RKO (cell line): ENCODE data around the gene MCEE.
"Not testable (repeated sequence)": the region's sequence is repeated elsewhere in the genome, so short reads cannot be mapped to it uniquely, and the experiment has no call there.

Experiments used
- DNase-seq: peaks from one replicate; pipeline ENCODE4 v3.0.0-alpha.2; 2016; ENCODE audit warnings: low spot score

The MCEE gene

DNA sequence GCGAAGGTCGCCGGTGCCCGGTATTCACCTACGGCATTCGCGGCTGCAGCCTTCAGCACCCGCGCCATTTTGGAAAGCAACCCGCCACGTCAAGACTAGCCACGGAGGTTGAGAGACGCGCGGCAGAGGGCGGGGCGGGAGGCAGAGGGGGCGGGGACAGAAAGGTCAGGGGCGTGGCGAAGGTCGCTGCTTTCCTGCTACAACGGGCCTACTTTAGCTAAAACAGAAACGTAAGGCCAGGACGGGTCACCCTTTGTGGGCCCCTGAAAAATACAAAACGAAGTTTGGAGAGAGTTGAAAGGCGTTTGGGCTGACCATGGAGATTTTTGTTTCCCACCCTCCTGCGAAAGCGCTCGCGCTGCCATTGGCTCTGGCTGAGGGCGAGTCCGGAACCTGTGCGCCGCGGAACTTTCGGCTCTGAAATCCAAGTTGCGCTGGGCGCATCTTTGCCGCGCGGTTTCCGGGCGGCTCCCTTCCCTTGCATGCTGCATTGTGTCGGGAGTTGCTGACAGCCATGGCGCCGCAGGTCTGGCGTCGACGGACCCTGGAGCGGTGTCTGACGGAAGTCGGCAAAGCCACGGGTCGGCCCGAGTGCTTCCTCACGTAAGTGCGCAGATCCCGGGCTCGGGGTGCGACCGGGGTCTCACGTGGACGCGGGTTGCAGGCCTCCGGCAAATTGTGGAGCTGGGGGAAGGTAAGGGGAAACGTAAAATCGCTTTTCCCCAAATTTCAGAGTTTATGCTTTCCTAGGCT, at the start of gene MCEE, which contains the start of gene MPHOSPH10:
Gene MCEE (minus strand): TSS at position 78 of the 753 bp plus-strand sequence. CDS start 10 bp downstream, at position 68.
Gene MPHOSPH10 (plus strand): TSS at position 483 of the 753 bp plus-strand sequence. CDS start 32 bp downstream, at position 515.
- peak; percentile 90 for DNase-seq

DNA sequence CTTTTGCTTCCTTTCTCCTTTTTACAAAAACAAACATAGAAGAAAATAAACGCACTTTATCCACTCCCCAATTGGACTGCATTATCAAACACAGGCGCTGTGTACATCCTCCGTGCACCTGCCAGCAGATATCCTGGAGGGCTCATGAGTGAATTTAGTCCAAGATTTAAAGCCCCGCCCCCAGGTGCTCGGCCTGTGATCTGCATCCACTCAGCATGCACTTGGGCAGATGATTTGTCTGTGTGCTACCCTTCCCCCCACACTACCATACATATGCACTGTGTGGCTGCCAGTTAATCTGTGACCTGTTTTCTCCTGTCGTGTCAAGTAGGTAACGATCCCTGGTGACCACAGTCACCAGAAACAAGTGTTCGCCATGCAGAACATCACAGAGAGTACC, 48.8 kb upstream of the MCEE start:
- not testable (repeated sequence) for DNase-seq

DNA sequence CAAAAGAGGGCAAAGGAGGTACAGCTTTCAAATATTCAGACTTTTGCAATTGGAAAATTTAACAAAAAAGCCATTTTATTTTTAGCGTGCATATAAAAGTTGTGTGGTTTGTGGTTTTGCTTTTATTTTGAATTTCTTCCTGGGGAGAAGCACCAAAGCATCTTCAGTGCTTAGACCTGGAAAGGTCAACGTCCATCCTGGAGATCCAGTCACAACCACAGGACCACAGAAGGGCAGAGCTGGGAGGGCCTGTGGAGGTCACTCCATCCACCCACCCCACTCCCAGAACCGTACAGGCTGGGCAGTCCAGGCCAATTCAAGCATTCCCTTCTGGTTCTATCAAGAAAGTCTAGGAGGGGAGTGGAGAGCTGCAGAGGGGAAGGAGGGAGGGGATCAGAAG, 44.2 kb upstream of the MCEE start:
- DNase-seq, result no peak

DNA sequence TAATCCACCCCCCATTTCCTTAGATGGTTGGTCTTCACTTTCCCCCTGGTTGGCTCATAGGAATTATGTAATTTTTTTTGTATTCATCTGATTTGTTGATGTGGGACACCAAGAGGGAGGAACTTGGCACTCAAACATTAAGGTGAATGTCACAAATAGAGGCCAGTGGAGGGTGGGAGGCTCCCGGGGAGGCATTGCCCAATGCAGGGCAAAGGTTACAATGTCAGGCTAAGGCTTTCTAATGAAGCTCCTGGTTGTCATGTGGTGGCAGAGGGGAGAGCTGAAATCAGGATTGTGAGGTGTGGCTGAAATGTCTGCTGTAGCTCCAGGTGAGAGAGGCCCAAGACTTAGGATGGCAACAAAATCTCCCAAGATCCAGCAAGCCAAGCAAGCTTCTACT, 43.1 kb upstream of the MCEE start:
- DNase-seq, result no peak

DNA sequence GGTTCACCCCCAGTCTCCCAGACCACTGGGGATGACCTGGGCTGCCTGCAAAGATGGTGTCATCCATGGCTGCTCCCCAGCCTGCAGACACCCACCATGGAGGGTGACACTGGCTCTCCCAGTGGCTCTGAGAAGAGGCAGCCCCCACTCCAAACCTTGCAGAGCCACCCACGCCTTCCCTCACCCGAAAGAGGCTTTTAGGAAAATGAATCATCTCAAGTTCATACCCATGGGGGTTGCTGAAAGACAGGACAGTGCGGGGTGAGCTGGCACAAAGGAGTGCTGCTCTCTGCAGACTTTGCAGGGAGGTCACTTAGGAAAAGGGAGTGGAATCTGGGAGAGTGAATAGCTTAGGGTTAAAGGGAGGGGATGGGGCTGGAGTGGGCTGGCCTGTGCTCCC, 36.8 kb upstream of the MCEE start:
- no peak for DNase-seq

DNA sequence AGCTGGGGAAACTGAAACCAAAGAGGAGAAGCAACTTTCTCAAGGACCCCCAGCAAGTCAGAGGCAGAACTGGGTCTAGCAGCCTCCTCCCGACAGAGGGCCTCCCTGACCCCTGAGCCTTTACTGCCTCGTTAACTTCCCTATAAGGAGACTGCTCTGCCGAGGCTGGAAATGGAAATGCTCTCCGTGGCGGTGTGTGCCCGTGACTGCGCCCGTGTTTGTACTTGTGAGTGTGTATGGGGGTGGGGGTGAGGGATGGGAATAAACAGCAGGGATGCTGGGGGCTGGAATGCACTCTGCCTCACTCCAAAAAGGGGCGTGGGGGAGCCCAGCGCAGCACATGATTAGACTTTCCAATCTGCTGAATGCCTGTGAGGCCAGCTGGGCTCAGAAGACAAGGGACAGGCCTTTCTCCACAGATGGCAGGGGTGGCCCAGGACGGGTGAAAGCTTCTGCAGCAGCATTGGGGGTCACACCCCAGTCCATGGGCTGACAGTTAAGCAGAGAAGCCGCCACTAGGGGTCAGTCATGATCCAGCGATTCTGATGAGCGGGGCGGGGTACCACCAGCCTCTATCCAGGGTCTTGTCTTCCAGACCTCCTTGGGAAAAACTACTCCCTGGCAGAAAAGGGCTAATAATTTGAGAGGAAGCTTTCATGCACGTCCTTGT, 27.2 kb upstream of the MCEE start:
- no peak for DNase-seq

DNA sequence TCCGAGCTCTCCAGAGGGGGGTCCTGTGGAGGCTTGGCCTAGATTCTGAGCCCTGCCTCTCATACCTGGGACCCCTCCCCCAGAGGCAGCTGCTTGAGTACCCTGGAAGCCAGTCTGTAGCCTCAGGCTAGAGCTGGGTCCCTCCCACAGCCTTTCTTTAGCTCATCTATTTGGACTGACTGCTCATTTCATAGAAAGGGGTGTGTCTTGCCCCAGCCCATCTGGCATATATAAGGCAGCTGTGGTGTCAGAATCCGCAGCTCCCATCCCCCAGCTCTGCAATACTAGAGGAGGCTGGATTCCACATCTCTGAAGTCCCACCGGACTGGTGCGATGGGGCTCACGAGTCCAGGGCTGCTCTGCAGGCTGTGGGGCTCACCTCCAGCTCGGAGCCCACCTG, 26.5 kb upstream of the MCEE start:
- DNase-seq, result no peak

DNA sequence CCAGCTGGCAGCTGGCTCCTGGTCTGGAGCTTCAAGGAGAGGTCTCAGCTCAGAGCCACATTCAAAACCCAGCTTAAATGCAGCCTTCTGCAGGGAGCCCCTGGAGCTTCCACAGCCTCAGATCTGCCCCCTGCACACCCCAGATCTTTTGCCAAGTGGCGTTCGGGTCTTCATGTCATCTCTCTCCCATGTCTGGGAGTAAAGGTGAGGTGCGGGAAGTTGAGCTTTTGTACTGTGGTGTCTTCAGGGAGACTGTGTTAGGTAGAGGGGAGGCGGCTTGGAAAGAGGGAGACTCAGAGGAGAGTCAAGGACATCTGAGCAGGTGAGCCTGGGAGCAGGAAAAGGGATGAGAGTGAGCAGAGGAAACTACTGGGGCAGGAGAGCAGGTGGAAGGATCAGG, 25.8 kb upstream of the MCEE start:
- DNase-seq, result no peak

DNA sequence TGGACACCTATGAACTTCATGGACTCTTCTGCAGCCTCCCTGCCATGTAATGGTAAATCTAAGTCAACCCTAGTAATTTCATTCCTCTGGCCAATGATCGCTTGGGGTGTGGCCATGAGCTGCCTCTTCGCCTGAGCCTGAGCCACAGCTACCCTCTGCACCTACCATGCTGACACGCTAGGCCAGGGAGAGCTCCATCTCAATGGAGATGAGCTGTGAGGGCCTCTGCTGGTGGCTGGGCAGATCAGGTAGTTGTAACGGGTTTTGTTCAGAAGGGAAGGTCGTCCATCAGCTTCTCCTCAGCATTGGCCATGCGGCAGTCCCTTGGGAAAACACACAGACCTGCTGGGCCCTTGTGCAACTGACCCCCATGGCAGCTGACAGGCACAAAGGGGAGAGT, 24.8 kb upstream of the MCEE start:
- no peak for DNase-seq

DNA sequence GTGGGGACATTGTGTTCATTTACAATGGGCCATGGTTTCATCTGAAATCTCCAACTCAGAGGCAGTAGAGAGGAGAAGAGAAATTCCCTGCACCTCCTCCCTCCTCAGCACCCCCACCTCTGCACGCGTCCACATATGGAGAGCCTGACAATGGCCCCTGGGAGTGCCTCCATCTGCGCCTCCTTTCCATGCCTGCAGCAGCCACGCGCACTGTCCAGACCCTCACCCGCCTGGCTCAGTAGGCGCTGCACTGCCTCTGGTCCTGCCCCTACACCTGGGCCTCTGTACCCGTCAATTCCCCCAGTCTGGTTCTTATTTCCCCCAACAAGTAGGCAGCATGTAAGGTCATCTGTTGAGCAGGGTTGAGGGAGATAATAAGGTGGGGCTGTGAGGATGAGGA, 24.2 kb upstream of the MCEE start:
- DNase-seq, result no peak

DNA sequence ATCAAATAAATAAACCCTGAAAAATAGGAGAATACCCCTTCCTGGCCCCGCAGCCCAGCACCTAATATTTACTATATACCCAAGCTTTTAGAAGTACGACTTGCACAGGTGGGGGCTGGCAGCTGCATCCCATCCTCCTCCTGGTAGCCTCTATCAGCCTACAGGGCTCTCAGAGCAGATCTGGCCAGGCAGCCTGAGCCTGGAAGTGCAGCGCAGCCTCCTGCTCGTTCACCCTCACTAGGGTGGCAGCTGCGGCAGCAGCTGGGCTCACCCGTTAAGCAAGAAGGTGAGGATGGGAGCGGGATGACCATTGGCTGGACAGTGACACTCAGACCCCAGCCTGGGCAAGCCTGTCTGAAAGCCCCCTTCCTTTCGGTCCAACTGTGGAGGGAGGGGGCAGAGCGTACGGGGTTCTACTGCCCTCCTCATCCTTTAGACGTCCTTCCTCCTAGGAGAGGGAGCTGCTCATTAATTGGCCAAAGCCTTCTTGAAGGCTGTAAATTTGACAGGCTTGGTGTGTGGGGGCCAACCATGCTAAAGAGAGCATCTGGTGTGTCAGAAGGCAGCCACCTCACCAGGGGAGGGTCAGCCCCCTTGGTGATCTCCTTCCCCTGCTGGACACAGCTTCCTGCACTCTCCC, 23.7 kb upstream of the MCEE start:
- DNase-seq, result no peak

DNA sequence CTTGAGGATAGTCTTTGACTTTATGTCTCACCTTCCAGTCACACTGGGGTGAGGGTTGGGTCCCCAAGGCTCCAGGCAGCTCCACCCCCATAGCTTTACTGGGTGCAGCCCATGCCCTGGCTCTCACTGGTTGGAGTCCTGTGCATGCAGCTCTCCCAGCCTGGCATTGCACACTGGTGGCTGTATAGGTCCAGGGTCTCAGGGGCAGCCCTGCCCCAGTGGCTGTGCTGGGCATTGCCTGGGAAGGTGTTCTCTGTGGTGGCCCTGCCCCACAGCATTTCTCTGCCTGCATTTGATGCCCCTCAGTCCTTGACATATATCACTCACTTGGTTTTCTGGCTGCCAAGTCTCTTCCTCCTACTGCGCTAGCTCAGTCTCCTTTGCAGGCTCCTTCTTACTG, 21.6 kb upstream of the MCEE start:
- DNase-seq, result no peak

DNA sequence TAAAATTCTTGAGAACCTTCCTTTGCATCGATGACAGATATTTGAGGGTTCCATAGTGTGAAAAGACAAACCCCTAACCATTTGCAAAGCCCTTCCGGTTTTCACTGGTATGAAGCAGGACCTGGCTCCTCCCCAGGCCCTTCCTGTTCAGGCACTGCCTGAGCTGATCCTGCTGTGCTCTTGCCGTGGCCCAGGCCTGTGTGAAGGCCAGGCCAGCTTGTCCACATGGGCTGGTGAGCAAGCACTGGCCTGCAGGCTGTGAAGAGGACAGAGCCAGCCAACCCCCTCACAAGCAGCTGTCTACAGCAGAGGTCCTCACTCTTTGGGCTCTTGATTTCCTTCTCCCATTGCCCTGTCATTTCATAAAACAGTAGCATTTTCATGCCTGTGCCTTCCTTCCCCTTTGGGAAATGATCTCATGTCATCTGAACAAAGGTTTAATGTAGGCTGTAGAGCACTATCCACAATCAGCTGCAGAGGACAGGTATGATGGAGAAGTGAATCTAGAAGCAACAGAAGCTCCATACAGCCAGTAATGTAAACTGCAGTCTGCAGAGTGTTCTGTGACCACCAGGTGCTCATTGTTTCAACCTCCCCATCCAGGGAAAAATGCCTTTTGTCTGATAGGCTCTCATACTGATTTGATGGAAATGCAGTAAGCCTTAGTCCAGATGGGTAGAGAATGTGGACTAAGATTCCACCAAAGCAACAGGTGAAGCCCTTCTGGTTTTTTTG, 20.2 kb upstream of the MCEE start:
- DNase-seq, result no peak

DNA sequence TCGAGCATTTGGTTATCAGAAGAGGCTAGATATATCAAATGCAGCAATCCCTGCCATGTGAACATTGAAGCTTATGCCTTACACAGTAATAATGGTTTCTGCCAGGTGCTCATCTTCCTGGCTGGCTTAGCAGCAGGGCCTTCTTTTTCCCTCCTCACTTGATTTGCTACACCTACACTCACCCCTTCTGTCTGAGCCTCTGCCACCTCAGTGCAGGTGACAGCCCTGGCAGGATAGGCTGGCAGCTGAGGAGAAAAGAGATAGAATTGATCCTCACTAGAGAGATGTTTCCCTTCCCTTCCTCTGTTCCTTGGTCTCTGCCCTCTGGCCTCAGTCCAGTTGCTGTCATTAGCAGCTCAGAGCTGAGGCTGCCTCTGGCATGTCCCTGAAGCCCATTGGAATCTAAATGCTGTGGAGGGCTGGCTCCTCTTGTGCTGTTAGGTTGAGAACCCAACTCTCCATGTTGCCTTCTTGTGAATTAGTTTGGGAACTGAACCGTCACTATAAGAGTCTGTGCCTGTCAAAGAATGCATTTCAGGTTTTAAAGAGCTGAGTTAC, 18.6 kb upstream of the MCEE start:
- no peak for DNase-seq

DNA sequence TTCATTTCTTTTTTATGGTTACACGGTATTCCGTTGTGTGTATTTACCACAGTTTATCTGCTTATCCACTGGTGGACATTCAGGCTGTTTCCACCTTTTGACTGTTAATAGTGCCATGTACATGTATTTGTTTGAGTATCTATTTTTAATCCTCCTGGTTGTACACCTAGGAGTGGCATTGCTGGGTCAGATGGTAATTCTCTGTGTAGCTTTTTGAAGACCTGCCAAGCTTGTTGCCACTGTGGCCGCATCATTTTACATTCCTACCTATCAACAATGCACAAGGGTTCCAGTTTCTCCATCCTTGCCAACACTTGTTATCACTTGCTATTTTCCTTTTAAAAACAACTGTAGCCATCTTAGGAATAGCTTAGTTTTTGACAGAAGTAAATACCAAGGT, 13.8 kb upstream of the MCEE start:
- no peak for DNase-seq

DNA sequence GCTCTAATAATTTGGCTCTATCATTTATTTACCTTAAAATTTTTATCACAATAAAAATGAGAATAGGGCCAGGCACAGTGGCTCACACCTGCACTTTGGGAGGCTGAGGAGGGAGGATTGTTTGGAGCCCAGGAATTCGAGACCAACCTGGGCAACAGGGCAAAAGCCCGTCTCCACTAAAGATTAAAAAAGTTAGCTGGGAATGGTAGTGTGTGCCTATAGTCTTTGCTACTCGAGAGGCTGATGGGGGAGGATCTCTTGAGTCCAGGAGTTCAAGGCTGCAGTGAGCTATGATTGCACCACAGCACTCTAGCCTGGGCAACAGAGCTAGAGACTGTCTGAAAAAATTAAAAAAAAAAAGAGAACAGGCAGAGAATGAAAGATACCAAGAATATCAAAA, 6.1 kb upstream of the MCEE start:
- DNase-seq, result no peak

DNA sequence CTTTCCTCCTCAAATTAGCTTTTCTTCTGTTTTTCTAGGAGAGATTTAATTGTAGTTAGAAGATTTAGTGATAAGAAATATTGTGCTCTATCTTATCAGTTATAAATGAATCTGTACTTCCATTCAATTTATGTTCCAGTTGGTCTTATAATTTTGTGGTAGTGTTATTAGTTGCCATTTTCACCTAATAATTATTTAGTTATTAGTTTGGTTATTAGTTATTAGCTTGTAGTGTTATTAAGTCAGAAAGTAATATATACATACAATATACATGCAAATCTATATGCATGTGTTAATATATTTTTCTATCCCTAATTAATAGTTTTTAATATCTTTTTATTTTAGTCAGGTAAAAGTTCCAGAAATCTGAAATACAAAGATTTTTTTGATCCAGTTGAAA, 3.6 kb upstream of the MCEE start:
- no peak for DNase-seq

DNA sequence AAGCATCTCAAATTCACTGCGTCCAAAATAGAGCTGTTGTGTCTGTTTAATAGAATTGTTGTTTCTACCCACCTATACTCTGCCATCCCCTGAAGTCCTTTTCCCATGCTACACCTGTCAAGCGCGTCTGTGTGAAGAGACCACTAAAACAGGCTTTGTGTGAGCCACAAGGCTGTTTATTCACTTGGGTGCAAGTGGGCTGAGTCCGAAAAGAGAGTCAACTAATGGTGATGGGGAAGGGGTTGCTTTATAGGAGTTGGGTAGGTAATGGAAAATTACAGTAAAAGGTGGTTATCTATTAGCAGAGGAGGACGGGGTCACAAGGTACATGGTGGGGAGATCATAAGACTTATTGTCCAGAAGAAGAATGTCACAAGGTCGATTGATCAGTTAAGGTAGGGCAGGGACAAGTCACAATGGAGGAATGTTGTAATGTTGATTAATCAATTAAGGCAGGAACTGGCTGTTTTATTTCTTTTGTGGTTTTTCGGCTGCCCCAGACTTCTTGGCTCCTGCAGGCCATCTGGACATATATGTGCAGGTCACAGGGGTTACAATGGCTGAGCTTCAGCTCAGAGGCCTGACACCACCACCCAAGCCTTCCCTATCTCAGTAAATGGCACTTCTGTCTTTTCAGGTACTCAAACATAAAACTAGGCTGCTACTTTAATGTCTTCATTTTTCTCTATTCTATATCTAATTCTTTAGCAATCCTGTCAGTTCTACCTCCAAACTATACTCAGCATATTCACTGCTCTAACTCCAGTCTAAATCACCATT, 1.5 kb upstream of the MCEE start:
- not testable (repeated sequence) for DNase-seq

DNA sequence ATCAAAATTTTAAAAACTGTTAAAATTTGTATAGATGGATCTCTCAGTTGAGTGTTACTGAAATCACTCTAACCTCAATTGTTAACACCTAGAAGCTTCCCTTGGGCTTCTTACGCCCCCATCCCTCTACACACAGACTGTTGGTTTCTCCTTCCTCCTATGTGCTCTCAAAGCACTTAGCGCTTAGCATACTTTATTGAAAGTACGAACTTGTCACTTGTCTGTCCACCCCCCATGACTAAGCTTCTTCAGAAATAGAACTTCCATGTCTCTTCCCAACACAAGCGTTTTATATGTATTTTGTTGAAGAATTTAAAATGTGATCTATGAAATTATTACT, 846 bp upstream of the MCEE start:
- DNase-seq, result peak; percentile 81

DNA sequence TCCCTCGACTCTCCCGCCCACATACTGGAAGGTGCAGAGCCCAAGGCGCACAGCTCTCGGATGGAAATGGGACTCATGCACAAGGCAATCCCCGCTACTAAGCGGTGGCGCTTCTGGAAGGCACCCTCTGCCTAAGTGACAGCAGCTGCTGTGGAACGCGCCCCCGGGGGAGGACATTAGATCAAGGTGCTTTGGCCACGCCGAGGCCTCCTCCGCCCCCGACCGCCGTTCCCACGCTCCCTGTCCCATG, 202 bp downstream of the MCEE start:
- DNase-seq, result peak; percentile 67

DNA sequence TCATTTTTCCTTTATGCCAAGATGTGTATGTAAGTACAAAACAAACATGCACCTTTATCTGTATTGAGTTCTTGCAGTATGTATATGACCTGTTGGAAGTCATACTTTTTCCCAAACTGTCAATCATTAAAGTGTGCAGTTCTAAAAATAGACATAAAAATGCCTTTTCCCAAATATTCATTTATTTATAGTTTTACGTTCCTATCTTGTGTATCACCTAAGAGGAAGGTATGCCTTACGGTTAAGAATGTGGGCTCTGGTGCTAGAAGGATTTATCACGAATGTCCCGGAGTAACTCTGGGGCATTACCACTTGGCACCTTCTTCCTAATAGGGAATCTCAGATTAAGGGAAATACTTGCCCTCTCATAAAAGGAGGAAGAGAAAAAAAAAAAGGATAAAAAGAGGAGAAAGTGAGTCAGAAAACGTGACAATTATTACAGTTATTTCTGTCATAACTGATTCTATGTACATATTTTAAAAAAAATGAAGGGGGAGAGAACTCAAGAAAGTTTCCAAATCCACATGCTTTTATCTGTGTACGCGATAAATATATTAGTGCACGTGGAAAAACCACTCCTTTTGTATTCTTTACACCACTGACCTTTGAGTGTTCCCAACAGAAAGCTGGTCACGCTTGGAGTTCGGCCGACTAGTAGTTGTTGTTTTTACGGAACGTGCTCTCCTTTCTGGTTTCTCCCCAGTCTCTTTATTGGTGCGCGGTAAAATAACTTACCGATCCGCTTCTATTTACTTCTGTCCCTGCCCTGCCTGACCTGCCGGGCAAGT, 721 bp downstream of the MCEE start:
- peak; percentile 42 for DNase-seq
